ENCODE data around the gene CHD9.
A peak's percentile ranks its signal among the peaks of the same experiment; 100 is the strongest.
"Not testable (repeated sequence)": the region's sequence is repeated elsewhere in the genome, so short reads cannot be mapped to it uniquely, and the experiment has no call there.

The CHD9 gene, protein sequence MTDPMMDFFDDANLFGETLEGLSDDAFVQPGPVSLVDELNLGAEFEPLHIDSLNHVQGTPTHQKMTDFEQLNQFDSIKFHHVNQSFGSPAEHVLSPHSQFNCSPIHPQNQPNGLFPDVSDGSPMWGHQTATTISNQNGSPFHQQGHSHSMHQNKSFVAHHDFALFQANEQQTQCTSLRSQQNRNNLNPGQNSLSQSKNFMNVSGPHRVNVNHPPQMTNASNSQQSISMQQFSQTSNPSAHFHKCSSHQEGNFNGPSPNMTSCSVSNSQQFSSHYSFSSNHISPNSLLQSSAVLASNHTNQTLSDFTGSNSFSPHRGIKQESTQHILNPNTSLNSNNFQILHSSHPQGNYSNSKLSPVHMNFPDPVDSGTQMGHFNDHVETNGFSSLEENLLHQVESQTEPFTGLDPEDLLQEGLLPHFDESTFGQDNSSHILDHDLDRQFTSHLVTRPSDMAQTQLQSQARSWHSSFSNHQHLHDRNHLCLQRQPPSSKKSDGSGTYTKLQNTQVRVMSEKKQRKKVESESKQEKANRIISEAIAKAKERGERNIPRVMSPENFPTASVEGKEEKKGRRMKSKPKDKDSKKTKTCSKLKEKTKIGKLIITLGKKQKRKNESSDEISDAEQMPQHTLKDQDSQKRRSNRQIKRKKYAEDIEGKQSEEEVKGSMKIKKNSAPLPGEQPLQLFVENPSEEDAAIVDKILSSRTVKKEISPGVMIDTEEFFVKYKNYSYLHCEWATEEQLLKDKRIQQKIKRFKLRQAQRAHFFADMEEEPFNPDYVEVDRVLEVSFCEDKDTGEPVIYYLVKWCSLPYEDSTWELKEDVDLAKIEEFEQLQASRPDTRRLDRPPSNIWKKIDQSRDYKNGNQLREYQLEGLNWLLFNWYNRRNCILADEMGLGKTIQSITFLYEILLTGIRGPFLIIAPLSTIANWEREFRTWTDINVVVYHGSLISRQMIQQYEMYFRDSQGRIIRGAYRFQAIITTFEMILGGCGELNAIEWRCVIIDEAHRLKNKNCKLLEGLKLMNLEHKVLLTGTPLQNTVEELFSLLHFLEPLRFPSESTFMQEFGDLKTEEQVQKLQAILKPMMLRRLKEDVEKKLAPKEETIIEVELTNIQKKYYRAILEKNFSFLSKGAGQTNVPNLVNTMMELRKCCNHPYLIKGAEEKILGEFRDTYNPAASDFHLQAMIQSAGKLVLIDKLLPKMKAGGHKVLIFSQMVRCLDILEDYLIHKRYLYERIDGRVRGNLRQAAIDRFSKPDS (N-terminal part only)

DNA sequence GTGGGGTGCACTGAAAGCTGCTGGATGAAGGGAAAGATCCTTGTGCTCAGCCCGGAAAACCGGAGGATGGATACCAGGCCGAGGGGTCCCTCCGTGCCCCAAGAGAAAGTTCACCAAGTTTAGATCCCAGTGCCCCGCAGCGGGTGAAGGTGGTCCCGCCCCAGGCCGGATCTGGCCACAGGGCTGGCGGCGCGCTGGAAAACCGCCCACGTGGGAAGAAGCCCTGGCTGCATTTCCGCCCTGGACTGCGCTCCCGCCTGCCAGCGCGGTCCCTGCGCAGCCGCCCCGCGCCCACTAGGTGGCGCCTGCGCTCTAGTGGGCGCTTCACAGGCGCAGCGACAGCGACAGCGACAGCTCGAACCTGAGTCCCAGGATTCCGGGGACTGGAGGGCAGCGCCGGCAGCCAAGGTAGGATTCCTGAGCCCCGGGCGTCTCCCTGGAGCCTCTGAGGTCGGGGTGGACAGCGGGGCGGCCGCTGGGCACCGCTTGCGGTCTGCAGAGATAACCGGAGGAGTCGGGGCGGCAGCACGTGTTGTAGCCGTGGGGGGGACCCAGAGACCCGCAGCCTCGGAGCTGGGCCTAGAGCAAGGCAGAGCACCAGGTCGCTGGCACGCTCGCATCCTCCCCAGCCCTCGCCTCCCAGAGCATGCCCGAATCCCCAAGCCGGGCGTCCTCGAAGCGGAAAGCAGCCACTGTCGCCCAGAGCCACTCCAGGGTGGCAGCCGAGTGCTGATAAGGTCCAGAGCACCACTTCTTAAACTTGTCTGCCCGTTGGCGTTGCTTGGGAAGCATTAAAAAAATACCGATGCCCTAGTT, at the start of gene CHD9:
CHD9 (plus strand) TSS at position 322 of the 816 bp plus-strand sequence. CDS start 101,099 bp downstream, outside the sequence.
- Mint-ChIP-seq H3K27me3 (peaks cover 4% of the 10 kb centered on the region), H3K4me3 (peak within 1 kb of the TSS; percentile 92), H3K4me1 (ENCODE audit: low read depth) (peaks cover 38% of the 10 kb centered on the region), H3K9me3 (no peaks in the 10 kb centered on the region), H3K36me3 (ENCODE audit: low read depth) (peaks cover 4% of the 10 kb centered on the region), H3K27ac (peak within 1 kb of the TSS; percentile 92)

DNA sequence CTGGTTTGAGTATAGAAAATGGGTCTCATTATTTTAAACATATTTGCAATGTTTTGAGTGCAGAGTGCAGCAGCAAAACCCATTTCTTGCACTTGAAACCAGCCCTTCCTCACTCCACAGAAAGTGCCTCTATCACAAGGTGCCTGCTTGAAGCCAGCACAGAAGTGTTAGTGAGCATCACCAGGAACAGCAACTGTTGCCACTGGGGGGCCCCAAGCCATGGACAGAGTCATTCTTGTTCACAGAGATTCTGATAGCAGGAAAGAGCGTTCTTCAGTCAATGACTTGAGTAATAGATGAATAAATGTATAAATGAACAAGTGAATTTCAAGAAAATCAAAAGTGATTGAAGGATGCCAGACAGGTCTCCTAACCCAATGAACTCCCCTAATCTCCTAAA, 47.7 kb upstream of the CHD9 start:
- Mint-ChIP-seq H3K4me1 (ENCODE audit: low read depth) (no peaks in the 10 kb centered on the region), H3K4me3 (no peak overlapping the region), H3K9me3 (no peaks in the 10 kb centered on the region), H3K27me3 (peaks cover 15% of the 10 kb centered on the region), H3K27ac (no peak overlapping the region), H3K36me3 (ENCODE audit: low read depth) (no peaks in the 10 kb centered on the region)

DNA sequence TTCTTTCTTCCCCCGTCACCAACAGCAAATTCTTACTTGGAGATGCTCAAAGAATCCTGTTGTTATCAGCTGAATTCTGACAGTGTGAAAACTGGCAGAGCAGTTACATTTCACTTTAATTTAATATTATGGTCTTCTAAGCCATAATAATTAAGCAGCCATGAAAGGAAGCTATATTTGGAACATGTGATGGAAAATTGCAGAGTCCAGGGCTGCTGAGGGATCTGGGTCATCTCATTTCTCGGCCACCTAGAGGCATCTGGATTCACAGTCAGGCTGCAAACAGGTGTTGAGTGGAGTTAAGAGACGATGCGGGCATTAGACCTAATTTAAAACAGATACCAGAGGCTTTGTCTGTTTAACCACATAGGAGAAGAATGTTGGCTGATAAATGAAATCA, 40.5 kb upstream of the CHD9 start:
- no peaks in the 10 kb centered on the region for H3K36me3 Mint-ChIP-seq (ENCODE audit: low read depth)
- peaks cover 31% of the 10 kb centered on the region for H3K27me3 Mint-ChIP-seq

DNA sequence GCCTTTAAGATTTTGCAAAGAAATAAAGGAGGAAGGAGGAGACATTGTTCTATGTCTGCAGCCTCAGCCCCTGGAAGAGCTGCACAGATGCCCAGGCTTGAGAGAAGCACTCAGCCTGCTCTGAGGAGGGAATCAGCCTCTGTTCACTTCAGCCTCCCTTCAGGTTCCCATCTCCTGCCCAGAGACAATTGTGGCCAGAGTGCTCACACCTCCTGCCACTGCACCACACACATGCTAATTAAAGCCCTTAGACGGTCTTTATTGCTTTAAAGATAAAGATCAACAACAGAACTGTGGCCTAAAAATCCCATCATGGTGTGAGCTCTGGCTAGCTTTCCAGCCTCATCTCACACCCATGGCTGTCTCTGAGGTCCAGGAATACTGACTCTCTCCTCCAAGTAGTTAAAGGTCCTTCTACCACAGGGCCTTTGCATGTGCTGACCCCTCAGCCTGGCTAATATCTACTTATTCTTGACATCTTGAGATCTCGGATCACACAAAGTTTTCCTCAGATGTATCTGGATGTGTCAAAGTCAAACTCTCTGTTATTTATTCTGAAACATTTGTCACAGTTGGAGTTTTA, 35.9 kb upstream of the CHD9 start:
- H3K27ac Mint-ChIP-seq: no peak overlapping the region
- no peaks in the 10 kb centered on the region for H3K4me1 Mint-ChIP-seq (ENCODE audit: low read depth)
- H3K4me3 Mint-ChIP-seq: no peak overlapping the region

More for the DNA sequence above, 40.5 kb upstream of the CHD9 start:
- Mint-ChIP-seq H3K27ac (no peak overlapping the region), H3K9me3 (no peaks in the 10 kb centered on the region), H3K4me1 (ENCODE audit: low read depth) (no peaks in the 10 kb centered on the region), H3K4me3 (no peak overlapping the region)

DNA sequence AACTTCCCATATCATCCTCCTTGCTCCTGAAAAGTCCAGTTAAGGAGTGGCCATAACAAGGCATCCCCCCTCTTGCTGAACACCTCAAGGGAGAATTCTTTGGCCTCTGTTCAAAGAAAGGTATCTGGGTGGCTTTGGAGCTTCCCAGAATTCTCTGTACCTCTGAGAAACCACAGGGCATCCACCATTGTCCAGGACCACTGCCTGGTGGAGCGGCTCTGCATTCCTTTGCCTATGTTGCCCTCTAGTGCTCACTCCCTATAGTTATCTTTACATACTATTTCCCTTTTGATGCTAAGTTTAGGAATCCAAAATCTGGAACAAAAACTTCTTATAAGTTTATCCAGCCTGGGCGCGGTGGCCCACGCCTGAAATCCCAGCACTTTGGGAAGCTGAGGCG, 32.4 kb upstream of the CHD9 start:
- H3K4me1 Mint-ChIP-seq (ENCODE audit: low read depth): no peaks in the 10 kb centered on the region

More for the DNA sequence above, 35.9 kb upstream of the CHD9 start:
- Mint-ChIP-seq H3K36me3 (ENCODE audit: low read depth) (no peaks in the 10 kb centered on the region), H3K27me3 (peaks cover 21% of the 10 kb centered on the region), H3K9me3 (no peaks in the 10 kb centered on the region)

DNA sequence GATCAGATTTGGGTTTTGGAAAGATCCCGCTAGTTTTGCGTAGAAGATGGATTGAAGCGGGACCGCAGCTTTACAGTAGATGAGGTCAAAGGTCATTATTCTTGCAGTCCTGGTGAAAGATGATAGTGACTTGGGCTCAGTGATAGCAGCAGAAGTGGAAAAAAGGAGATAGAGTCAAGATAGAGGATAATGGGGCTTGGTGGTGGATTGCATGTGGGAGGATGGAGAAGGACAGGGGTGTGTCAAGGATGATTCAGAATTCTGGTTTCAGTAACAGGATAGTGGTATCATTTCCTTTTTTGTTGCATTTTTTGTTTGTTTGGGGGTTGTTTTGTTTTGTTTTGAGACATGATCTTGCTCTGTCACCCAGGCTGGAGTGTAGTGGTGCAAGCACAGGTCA, 30.7 kb upstream of the CHD9 start:
- Mint-ChIP-seq H3K4me1 (ENCODE audit: low read depth) (no peaks in the 10 kb centered on the region), H3K9me3 (no peaks in the 10 kb centered on the region), H3K36me3 (ENCODE audit: low read depth) (no peaks in the 10 kb centered on the region), H3K27me3 (peaks cover 6% of the 10 kb centered on the region), H3K4me3 (no peak overlapping the region), H3K27ac (no peak overlapping the region)

More for the DNA sequence above, 32.4 kb upstream of the CHD9 start:
- Mint-ChIP-seq H3K27me3 (peaks cover 4% of the 10 kb centered on the region), H3K4me3 (no peak overlapping the region), H3K36me3 (ENCODE audit: low read depth) (no peaks in the 10 kb centered on the region), H3K27ac (no peak overlapping the region), H3K9me3 (no peaks in the 10 kb centered on the region)

DNA sequence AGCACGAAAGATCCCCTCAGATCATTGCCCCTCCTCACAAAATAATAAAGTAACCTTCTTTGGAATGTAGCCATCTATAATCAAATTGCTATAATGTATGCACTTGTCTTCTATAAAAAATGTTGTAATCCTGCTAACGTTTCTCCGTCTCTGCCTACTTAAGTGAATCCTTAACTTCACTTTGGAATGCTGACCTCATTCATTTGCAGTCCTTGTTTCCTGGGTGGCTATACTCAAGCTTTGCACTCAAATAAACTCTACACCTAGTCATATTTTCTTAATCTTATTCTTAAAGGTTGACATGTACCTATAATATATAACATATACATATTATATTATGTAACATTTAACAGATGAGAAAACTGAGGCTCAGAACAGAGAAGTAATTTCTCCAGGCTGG, 24.8 kb upstream of the CHD9 start:
- Mint-ChIP-seq H3K27ac (no peak overlapping the region), H3K4me3 (no peak overlapping the region), H3K9me3 (no peaks in the 10 kb centered on the region), H3K4me1 (ENCODE audit: low read depth) (no peaks in the 10 kb centered on the region), H3K27me3 (peaks cover 18% of the 10 kb centered on the region), H3K36me3 (ENCODE audit: low read depth) (no peaks in the 10 kb centered on the region)

DNA sequence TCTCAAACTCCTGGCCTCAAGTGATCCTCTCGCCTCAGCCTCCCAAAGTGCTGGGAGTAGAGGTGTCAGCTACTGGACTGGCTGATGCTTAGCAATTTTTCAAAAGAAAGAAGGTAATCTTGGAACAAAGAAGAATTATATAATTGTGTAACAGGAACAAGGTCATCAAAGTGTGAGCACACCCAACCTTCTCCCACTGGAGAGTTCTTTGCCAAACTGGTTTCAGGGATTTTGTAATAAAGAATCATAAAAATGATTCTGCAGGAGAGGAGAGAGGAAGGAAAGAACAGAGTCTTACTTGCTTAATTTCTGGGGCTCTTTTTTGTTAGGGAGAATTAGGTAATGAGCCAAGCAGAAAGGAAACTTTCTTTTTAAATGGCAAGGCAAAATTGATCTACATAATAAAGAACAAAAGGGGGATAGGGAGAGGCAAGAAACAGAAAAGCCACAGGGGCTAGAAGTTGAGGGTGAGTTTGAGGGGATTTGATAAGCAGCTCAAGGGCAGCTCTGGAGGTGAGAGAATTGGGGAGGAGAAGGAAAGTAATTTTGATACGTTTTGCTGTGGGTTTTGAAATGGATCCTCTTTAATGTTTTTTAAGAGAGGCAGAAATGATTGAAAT, 23.4 kb upstream of the CHD9 start:
- Mint-ChIP-seq H3K4me3 (no peak overlapping the region), H3K27ac (no peak overlapping the region), H3K36me3 (ENCODE audit: low read depth) (no peaks in the 10 kb centered on the region), H3K4me1 (ENCODE audit: low read depth) (no peaks in the 10 kb centered on the region), H3K9me3 (no peaks in the 10 kb centered on the region), H3K27me3 (peaks cover 23% of the 10 kb centered on the region)

DNA sequence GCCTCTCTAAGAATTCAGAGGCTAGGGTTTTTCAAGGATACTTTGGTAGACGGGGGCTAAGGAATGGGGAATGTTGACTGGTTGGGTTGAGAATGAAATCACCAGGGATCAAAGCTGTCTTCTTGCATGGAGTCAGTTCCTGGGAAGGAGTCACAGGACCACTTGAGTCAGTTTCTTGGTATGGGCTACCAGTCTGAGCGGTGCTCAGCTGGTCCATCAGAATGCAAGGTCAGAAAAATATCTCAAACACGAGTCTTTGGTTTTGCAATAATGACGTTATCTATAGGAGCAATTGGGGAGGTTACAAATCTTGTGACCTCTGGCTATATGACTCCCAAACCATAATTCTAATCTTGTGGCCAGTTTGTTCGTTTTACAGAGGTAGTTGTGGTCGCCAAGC, 20.5 kb upstream of the CHD9 start:
- Mint-ChIP-seq H3K9me3 (no peaks in the 10 kb centered on the region), H3K4me3 (no peak overlapping the region), H3K36me3 (ENCODE audit: low read depth) (no peaks in the 10 kb centered on the region), H3K27ac (no peak overlapping the region), H3K4me1 (ENCODE audit: low read depth) (no peaks in the 10 kb centered on the region), H3K27me3 (peaks cover 23% of the 10 kb centered on the region)

DNA sequence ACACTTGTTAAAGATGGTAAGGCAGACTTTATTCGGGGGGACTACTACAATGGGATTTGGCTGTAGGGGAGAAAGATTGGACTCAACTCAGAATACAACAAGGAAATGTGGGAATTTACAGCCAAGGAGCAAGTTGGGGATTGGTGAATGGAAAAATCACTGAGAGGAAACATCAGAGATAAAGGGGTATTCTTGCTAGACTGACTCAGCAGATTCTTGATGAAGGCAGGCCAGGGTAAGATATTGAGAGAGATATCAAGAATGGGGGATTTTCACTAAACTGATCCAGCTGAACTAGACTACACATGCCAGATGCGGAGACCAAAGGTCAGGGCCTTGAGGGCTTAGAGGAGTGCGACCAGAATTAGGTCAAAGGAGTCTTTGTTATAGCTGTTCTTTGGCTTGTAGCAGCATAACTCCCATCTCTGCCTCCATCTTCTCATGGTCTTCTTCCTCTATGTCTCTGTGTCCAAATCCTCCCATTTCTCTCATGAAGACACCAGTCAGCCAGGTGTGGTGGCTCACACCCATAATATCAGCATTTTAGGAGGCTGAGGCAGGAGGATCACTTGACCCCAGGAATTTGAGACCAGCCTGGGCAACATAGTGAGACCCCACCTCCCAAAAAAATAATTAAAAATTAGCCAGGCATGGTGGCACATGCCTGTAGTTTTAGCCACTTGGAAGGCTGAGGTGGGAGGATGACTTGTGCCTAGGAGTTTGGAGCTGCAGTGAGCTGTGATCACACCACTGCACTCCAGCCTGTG, 19.4 kb upstream of the CHD9 start:
- H3K27me3 Mint-ChIP-seq: peaks cover 23% of the 10 kb centered on the region
- H3K9me3 Mint-ChIP-seq: no peaks in the 10 kb centered on the region
- no peaks in the 10 kb centered on the region for H3K36me3 Mint-ChIP-seq (ENCODE audit: low read depth)
- no peaks in the 10 kb centered on the region for H3K4me1 Mint-ChIP-seq (ENCODE audit: low read depth)
- no peak overlapping the region for H3K27ac Mint-ChIP-seq
- no peak overlapping the region for H3K4me3 Mint-ChIP-seq

DNA sequence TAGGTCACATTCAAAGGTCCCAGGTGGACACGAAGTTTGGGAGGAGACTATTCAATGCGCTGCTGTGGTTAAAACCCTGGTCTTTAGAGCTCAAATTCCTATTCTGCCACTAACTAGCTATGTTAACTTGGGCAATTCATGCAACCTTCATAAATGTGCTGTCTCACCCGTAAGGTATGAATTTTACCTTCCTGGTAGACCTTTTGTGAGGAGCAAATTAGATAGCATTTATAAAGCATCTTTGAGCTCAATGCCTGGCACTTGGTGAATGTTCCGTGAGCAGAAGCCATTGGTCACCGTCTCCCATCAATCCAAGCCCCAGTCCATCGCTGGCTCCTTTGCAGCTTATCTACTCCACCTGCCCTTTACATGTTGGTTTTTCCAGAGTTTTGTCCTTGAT, 18.7 kb upstream of the CHD9 start:
- H3K4me3 Mint-ChIP-seq: no peak overlapping the region
- no peaks in the 10 kb centered on the region for H3K36me3 Mint-ChIP-seq (ENCODE audit: low read depth)
- H3K9me3 Mint-ChIP-seq: no peaks in the 10 kb centered on the region
- H3K27me3 Mint-ChIP-seq: peaks cover 23% of the 10 kb centered on the region
- H3K4me1 Mint-ChIP-seq (ENCODE audit: low read depth): no peaks in the 10 kb centered on the region
- no peak overlapping the region for H3K27ac Mint-ChIP-seq

DNA sequence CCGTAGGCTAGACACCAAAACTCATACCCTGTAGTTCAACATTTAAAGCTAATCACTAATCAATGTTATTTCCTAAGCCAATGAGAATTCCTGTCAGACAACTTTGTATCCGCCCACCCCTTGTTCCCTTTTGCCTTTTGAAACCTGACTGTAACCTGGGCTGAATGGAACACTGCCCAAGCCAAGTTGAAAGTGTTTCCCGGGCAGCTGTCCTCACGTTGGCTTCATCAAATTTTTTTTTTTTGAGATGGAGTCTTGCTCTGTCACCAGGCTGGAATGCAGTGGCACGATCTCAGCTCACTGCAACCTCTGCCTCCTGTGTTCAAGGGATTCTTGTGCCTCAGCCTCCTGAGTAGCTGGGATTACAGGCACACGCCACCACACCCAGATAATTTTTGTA, 18.1 kb upstream of the CHD9 start:
- H3K4me3 Mint-ChIP-seq; H3K9me3 Mint-ChIP-seq; H3K27ac Mint-ChIP-seq; H3K4me1 Mint-ChIP-seq (ENCODE audit: low read depth); H3K36me3 Mint-ChIP-seq (ENCODE audit: low read depth): not testable (repeated sequence)
- peaks cover 18% of the 10 kb centered on the region for H3K27me3 Mint-ChIP-seq

DNA sequence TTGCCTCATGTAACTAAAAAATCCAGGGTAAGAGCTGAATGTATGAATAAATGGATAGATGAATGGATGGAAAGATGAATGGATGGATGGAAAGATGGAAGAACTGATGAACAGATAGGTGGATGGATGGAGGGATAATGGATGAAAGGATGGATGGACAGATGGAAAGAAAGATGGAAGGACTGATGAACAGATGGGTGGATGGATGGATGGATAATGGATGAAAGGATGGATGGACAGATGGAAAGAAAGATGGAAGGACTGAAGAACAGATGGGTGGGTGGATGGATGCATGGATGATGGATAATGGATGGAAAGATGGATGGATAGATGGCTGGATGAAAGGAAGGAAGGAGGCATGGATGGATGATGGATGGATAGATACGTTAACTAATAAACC, 14.0 kb upstream of the CHD9 start:
- Mint-ChIP-seq H3K9me3 (no peaks in the 10 kb centered on the region), H3K27me3 (peaks cover 12% of the 10 kb centered on the region), H3K4me3 (no peak overlapping the region), H3K4me1 (ENCODE audit: low read depth) (peaks cover 3% of the 10 kb centered on the region), H3K36me3 (ENCODE audit: low read depth) (no peaks in the 10 kb centered on the region), H3K27ac (no peak overlapping the region)
